Chondrocyte (in vitro differentiated cells): ENCODE results near the gene RAB3A. TPM values are rescaled to one million over a fixed set of nuclear protein-coding genes. Genes with fewer than 3 reads are reported as not detected.
A peak's percentile ranks its signal among the peaks of the same experiment; 100 is the strongest.

Experiments used
- DNase-seq: peaks from one replicate; pipeline ENCODE4 v3.0.0; 2021; ENCODE audit warnings: mixed read lengths, low spot score
- H3K27ac Mint-ChIP-seq: one replicate; pipeline ENCODE4 v1.8.0; 2021; ENCODE audit warnings: mild to moderate bottlenecking, moderate library complexity, mixed read lengths; ENCODE audit not compliant: unreplicated experiment
- H3K27me3 Mint-ChIP-seq: 2 replicates; pipeline ENCODE4 v1.8.0; 2021; ENCODE audit warnings: low read depth, mixed read lengths
- H3K36me3 Mint-ChIP-seq: 2 replicates; pipeline ENCODE4 v1.8.0; 2021; ENCODE audit warnings: low read depth, mixed read lengths
- H3K4me1 Mint-ChIP-seq: 2 replicates; pipeline ENCODE4 v1.8.0; 2021; ENCODE audit warnings: low read depth, mild to moderate bottlenecking, mixed read lengths
- H3K4me3 Mint-ChIP-seq: one replicate; pipeline ENCODE4 v1.8.0; 2021; ENCODE audit warnings: mild to moderate bottlenecking, moderate library complexity, mixed read lengths; ENCODE audit not compliant: unreplicated experiment
- H3K9me3 Mint-ChIP-seq: 2 replicates; pipeline ENCODE4 v1.8.0; 2021; ENCODE audit warnings: low read depth, mixed read lengths
- CTCF ChIP-seq: fragments of 200-600 bp; sonication (generic); IDR thresholded peaks from 2 replicates; pipeline ENCODE4 v1.5.0; 2021; ENCODE audit warnings: antibody characterized with exemption, mild to moderate bottlenecking, moderate library complexity
- total RNA-seq: library from RNA; stranded (reverse); gene quantifications from 3 replicates; pipeline ENCODE4 v1.2.1, GENCODE V29; 2021

Gene RAB3A
- total RNA-seq, 1 donor from 2014 or later: 3.4 TPM

DNA sequence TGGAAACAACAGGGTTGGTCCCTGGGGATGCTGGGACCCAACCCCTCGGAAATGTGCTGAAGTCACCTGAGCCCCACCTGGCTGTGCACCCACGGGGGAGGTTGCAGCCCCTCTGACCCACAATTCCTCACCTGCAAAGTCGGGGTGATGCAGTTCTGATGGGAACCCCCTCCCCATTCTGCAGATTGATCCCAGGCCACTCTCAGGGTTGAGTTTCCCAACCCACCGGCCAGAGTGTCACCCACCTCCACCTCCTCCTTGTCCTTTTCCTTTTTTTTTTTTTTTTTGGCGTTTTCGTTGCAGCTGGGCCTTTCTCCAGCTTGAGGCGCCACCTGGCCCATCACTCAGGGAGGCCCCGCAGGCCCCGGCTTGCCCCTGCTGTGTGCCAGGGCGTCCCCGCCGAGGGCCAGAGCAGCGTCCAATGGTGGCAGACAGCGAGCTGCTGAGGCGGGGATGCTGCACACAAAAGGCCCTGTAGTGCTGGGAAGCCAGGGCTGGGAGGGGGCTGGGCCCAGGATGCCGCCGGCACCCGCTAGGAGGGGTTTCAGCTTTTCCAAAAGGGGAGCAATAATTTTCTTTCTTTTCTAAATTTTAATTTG lies 46.3 kb downstream of the RAB3A start:
- no peaks in the 10 kb centered on the region for H3K27me3 Mint-ChIP-seq
- H3K4me3 Mint-ChIP-seq: no peak overlapping the region
- peaks cover 3% of the 10 kb centered on the region for H3K36me3 Mint-ChIP-seq
- TF ChIP-seq CTCF: no peak
- no peaks in the 10 kb centered on the region for H3K9me3 Mint-ChIP-seq
- peaks cover 33% of the 10 kb centered on the region for H3K4me1 Mint-ChIP-seq
- no peak for DNase-seq
- peak overlapping the region; percentile 78 for H3K27ac Mint-ChIP-seq

- H3K27ac Mint-ChIP-seq: peak overlapping the region; percentile 8
- peaks cover 36% of the 10 kb centered on the region for H3K4me1 Mint-ChIP-seq
- peaks cover 2% of the 10 kb centered on the region for H3K36me3 Mint-ChIP-seq
- peak; percentile 96 for DNase-seq
- H3K4me3 Mint-ChIP-seq: no peak overlapping the region
- TF ChIP-seq CTCF: no peak
- no peaks in the 10 kb centered on the region for H3K9me3 Mint-ChIP-seq
- no peaks in the 10 kb centered on the region for H3K27me3 Mint-ChIP-seq
Observed at GRCh38 chr19:18156841-18157464, 46.9 kb downstream of the RAB3A start.

DNA sequence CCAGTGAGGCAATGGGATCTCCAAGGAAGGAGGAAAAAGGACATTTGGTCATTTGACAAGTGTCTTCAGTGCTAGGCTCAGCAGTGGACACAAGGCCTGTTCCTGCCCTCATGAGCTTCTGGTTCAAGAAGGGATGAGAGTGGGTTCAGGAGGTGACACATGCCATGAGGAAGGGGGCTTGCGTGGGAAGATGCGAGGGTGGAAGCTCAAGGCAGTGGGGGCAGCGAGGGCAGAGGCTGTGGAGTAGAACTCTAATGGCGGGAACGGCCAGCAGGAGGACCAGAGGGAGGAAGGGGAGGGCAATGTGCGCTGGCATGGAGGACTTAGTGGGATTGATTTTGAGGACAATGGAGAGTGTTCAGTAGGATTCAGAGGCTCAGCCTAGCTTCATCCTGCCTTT lies 47.6 kb downstream of the RAB3A start:
- DNase-seq: no peak
- TF ChIP-seq CTCF: no peak
- Mint-ChIP-seq H3K4me1 (peaks cover 42% of the 10 kb centered on the region), H3K36me3 (peaks cover 2% of the 10 kb centered on the region), H3K9me3 (no peaks in the 10 kb centered on the region), H3K27ac (peak overlapping the region; percentile 19), H3K27me3 (no peaks in the 10 kb centered on the region), H3K4me3 (no peak overlapping the region)

DNA sequence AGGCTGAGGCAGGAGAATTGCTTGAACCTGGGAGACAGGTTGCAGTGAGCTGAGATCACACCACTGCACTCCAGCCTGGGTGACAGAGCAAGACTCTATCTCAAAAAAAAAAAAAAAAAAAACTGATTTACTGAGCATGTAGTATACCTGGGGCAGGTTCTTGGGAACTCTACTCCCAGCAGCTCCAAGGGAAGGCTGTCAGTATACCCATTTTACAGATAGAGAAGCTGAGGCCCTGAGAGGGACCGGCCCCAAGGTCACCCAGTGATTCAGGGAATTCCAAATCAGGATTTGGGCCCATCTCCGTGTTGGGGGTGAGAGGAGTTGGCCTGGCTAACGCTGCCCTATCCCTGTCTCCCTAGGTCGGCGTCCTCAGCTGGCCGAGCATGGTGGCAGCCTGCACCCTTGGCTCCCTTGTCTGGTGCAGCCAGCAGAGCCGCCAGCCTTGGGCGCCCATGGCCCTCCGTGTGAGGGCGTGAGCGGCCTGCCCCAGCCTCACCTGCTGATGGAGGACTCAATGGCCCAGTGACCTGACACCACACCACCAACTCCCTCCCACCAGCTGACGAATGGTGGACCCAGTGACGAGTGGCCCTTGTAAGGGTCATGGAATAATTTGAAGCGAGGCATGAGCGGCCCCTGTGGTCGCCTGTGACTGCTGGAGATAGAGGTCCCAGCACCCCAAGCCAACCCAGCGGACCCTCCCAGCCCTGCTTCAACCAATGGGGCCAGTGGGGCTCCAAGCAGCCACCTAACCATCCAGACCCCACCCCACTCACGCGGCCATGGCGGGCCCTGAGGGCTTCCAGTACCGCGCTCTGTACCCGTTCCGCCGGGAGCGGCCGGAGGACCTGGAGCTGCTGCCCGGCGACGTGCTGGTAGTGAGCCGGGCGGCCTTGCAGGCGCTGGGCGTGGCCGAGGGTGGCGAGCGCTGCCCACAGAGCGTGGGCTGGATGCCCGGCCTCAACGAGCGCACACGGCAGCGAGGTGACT lies 48.5 kb downstream of the RAB3A start:
- Mint-ChIP-seq H3K27ac (no peak overlapping the region), H3K36me3 (peaks cover under 1% of the 10 kb centered on the region), H3K9me3 (no peaks in the 10 kb centered on the region), H3K4me1 (peaks cover 37% of the 10 kb centered on the region), H3K27me3 (no peaks in the 10 kb centered on the region), H3K4me3 (no peak overlapping the region)
- TF ChIP-seq CTCF: no peak
- DNase-seq: peak; percentile 89

DNA sequence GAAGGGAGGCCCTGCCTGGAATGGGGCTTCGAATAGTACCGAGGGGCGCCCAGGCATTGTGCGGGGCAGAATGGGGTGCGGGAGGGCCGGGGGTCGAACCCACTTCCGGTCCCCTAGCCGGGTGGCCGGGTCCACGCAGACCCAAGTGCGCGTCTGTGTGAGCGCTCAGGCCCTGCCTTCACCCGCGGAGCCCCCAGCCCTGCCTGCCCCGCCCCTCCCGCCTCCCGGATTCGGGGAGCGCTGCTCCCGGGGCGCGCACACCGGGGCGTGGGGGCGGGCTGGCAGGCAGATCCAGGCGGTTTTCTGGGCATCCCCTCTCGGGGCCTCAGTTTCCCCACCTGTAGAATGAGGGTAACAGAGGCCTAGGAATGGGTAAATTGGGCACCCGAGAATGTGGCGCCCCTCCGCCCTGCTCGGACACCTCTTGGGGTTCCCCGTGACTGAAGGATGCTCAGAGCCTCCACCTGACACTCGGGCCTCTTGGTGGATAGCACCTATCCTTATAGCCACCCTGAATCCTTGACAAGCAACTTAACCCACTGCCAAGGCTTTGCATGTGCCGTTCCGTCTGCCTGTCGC lies 50.2 kb downstream of the RAB3A start:
- Mint-ChIP-seq H3K4me3 (peak overlapping the region; percentile 89), H3K36me3 (no peaks in the 10 kb centered on the region), H3K27ac (peak overlapping the region; percentile 83), H3K27me3 (no peaks in the 10 kb centered on the region), H3K4me1 (peaks cover 36% of the 10 kb centered on the region), H3K9me3 (no peaks in the 10 kb centered on the region)
- DNase-seq: no peak
- no peak for TF ChIP-seq CTCF
